SKM-1 (cell line): Measurements from ENCODE around the gene SP140.
"Not testable (repeated sequence)": the region's sequence is repeated elsewhere in the genome, so short reads cannot be mapped to it uniquely, and the experiment has no call there.

Source experiments
- DNase-seq: peaks from one replicate; lab custom pipeline; 2025; ENCODE audit not compliant: unreplicated experiment; lab: John Stamatoyannopoulos, UW

The SP140 gene

GRCh38 chr2:230324503-230324902 is 99.0 kb downstream of the SP140 start:
- no peak for DNase-seq

GRCh38 chr2:230325316-230326243 is 100.0 kb downstream of the SP140 start:
- DNase-seq: no peak

GRCh38 chr2:230326453-230327417 is 101.2 kb downstream of the SP140 start, which contains the start of gene SP140L:
TSS of gene SP140L (plus strand) at chr2:230327193. CDS start at chr2:230327270, 77 bp downstream.
- peak; percentile 58 for DNase-seq

GRCh38 chr2:230327418-230328154 is 102.0 kb downstream of the SP140 start:
- DNase-seq: peak; percentile 49

GRCh38 chr2:230328155-230328458 is 102.6 kb downstream of the SP140 start:
- DNase-seq: no peak

GRCh38 chr2:230329946-230330605 is 104.5 kb downstream of the SP140 start:
- no peak for DNase-seq

- no peak for DNase-seq
Observed at GRCh38 chr2:230330725-230331124, 105.2 kb downstream of the SP140 start.

GRCh38 chr2:230335461-230335863 is 109.9 kb downstream of the SP140 start:
- no peak for DNase-seq

GRCh38 chr2:230335864-230336506 is 110.4 kb downstream of the SP140 start:
- no peak for DNase-seq

GRCh38 chr2:230341936-230342528 is 116.5 kb downstream of the SP140 start:
- DNase-seq: not testable (repeated sequence)

- not testable (repeated sequence) for DNase-seq
Observed at GRCh38 chr2:230343041-230343624, 117.6 kb downstream of the SP140 start.

GRCh38 chr2:230343747-230344146 is 118.2 kb downstream of the SP140 start:
- DNase-seq: no peak

- no peak for DNase-seq
Observed at GRCh38 chr2:230346465-230346864, 120.9 kb downstream of the SP140 start.

- DNase-seq: no peak
Observed at GRCh38 chr2:230346921-230347533, 121.5 kb downstream of the SP140 start.

- no peak for DNase-seq
Observed at GRCh38 chr2:230347659-230348305, 122.2 kb downstream of the SP140 start.

- no peak for DNase-seq
Observed at GRCh38 chr2:230348787-230349186, 123.3 kb downstream of the SP140 start.

GRCh38 chr2:230356084-230356483 is 130.5 kb downstream of the SP140 start:
- no peak for DNase-seq

- no peak for DNase-seq
Observed at GRCh38 chr2:230358305-230358704, 132.8 kb downstream of the SP140 start.
